NT2/D1 (cell line): ENCODE data around the gene EXOC5.

Experiments
- SUZ12 ChIP-seq: IDR thresholded peaks from 2 replicates; pipeline ENCODE4 v1.6.1; 2011; ENCODE audit not compliant: insufficient read length, insufficient read depth; ENCODE audit errors: extremely low read depth
- YY1 ChIP-seq: IDR thresholded peaks from 2 replicates; pipeline ENCODE4 v1.6.1; 2011; ENCODE audit not compliant: insufficient read length, insufficient read depth
- ZNF274 ChIP-seq: IDR thresholded peaks from 2 replicates; pipeline ENCODE4 v1.6.1; 2011; ENCODE audit warnings: mild to moderate bottlenecking, low read depth, low read length

- no peak for TF ChIP-seq YY1
- no peak for TF ChIP-seq SUZ12
- TF ChIP-seq ZNF274 = no peak
Measured at GRCh38 chr14:57199921-57200320, 68.8 kb downstream of the EXOC5 start.
